ENCODE measurements around the gene ALAS1.

DNA sequence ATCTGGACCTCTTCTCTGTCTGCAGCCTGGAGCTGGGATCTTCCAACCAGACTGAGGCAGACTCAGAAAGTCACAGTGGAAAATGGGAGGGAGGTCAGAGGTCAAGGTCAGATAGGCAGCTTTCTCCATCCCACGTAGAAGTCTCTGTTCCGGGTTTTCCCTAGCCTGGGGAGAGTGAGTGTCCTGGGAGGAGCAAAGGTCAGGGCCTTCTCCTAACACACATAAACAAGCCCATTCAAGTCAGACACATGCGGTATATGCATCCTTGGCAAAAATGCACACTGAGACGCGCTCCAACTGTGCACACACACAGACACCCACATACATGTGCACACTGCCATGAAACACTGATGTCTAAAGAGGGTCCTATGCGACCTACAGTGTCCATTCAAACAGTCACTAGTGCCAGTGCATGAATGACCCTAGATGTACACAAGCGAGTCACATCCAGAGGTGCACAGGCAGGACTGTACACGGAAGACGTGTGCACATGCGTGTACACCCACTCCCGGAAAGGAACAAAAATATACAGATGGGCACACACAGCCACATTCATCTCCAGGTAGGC is 40.3 kb downstream of the ALAS1 start:
- TF ChIP-seq, protein P1, sequence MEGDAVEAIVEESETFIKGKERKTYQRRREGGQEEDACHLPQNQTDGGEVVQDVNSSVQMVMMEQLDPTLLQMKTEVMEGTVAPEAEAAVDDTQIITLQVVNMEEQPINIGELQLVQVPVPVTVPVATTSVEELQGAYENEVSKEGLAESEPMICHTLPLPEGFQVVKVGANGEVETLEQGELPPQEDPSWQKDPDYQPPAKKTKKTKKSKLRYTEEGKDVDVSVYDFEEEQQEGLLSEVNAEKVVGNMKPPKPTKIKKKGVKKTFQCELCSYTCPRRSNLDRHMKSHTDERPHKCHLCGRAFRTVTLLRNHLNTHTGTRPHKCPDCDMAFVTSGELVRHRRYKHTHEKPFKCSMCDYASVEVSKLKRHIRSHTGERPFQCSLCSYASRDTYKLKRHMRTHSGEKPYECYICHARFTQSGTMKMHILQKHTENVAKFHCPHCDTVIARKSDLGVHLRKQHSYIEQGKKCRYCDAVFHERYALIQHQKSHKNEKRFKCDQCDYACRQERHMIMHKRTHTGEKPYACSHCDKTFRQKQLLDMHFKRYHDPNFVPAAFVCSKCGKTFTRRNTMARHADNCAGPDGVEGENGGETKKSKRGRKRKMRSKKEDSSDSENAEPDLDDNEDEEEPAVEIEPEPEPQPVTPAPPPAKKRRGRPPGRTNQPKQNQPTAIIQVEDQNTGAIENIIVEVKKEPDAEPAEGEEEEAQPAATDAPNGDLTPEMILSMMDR (IDR thresholded peaks at IDR 0.05; ENCODE audit: poor library complexity) = no peak
- TF ChIP-seq EZH2 (IDR thresholded peaks at IDR 0.05; ENCODE audit: borderline replicate concordance) (no peak), EZH2phosphoT487 (IDR thresholded peaks at IDR 0.05; ENCODE audit: low read depth, severe bottlenecking, unreplicated experiment) (no peak)
